PC-9 (cell line): ENCODE data around the gene RAB39A. TPM values are rescaled to one million over a fixed set of nuclear protein-coding genes. Genes with fewer than 3 reads are reported as not detected.
A peak's percentile ranks its signal among the peaks of the same experiment; 100 is the strongest.
"Not testable (repeated sequence)": the region's sequence is repeated elsewhere in the genome, so short reads cannot be mapped to it uniquely, and the experiment has no call there.

Experiments used
- BruUV-seq: library from RNA; stranded (reverse); fragments of 400-500 nt; replicated peaks from 2 replicates; lab custom pipeline; 2021; lab: Mats Ljungman, UMichigan
- CTCF ChIA-PET: fragments of 300-600 bp; sonication (Branson Sonifier 250); formaldehyde crosslinking; loops from one replicate; lab custom pipeline; 2022; ENCODE audit warnings: antibody characterized with exemption; lab: Charles Lee
- POLR2A ChIA-PET: fragments of 300-600 bp; sonication (Branson Sonifier 250); formaldehyde crosslinking; loops from one replicate; lab custom pipeline; 2022; ENCODE audit warnings: antibody characterized with exemption; ENCODE audit not compliant: unreplicated experiment; lab: Charles Lee
- DNase-seq, 2 experiments: peaks; one replicate each; pipeline versions ENCODE4 v3.0.0 to v3.0.0-alpha.2; 2015 to 2022; ENCODE audit warnings: mixed read lengths in 1 of 2
- H2AFZ ChIP-seq: fragments of 200-600 bp; sonication (generic); 2 replicates; pipeline ENCODE4 v1.8.1; 2017; ENCODE audit warnings: antibody characterized with exemption
- H3F3A ChIP-seq: fragments of 200-600 bp; sonication (generic); 2 replicates; pipeline ENCODE4 v1.8.1; 2017; ENCODE audit warnings: antibody characterized with exemption, mild to moderate bottlenecking, low read depth; ENCODE audit not compliant: insufficient read depth
- H3K27ac ChIP-seq: fragments of 200-600 bp; sonication (generic); 2 replicates; pipeline ENCODE4 v1.6.1; 2016; ENCODE audit warnings: mixed run types
- H3K27me3 ChIP-seq: fragments of 200-600 bp; sonication (generic); 2 replicates; pipeline ENCODE4 v1.6.1; 2016; ENCODE audit warnings: low read depth, mixed run types; ENCODE audit not compliant: insufficient read depth
- H3K36me3 ChIP-seq: fragments of 200-600 bp; sonication (generic); 2 replicates; pipeline ENCODE4 v1.6.1; 2016; ENCODE audit warnings: low read depth, mixed run types
- H3K4me1 ChIP-seq: fragments of 200-600 bp; sonication (generic); replicated peaks from 2 replicates; pipeline ENCODE4 v1.6.1; 2016; ENCODE audit warnings: mixed run types; ENCODE audit not compliant: insufficient read depth
- H3K4me2 ChIP-seq: fragments of 200-600 bp; sonication (generic); 2 replicates; pipeline ENCODE4 v1.6.1; 2017; ENCODE audit warnings: mixed run types
- H3K4me3 ChIP-seq: fragments of 200-600 bp; sonication (generic); 2 replicates; pipeline ENCODE4 v1.6.1; 2016; ENCODE audit warnings: mixed run types
- H3K79me2 ChIP-seq: fragments of 200-600 bp; sonication (generic); 2 replicates; pipeline ENCODE4 v1.6.1; 2017; ENCODE audit warnings: low read depth, mixed run types
- H3K9me2 ChIP-seq: fragments of 200-600 bp; sonication (generic); 2 replicates; pipeline ENCODE4 v1.8.1; 2017; ENCODE audit warnings: mild to moderate bottlenecking; ENCODE audit not compliant: insufficient read depth
- H3K9me3 ChIP-seq: fragments of 200-600 bp; sonication (generic); 2 replicates; pipeline ENCODE4 v1.8.1; 2016; ENCODE audit warnings: low read depth; ENCODE audit not compliant: insufficient read depth
- H4K20me1 ChIP-seq: fragments of 200-600 bp; sonication (generic); 2 replicates; pipeline ENCODE4 v1.8.1; 2017; ENCODE audit not compliant: insufficient read depth
- EZH2 ChIP-seq: fragments of 200-600 bp; sonication (generic); IDR thresholded peaks from 2 replicates; pipeline ENCODE4 v1.8.0; 2017; ENCODE audit warnings: antibody characterized with exemption, low read depth
- intact Hi-C: fragments of 100-400 bp; cut with micrococcal nuclease; formaldehyde crosslinking; loops from one replicate; pipeline ENCODE4 v1.10.0; 2022; ENCODE audit not compliant: unreplicated experiment
- total RNA-seq: library from RNA; stranded (reverse); gene quantifications from 2 replicates; pipeline ENCODE4 v1.2.3, GENCODE V29; 2021
- TF ChIP-seq, protein P1 (sequence below): fragments of 200-600 bp; sonication (generic); conservative IDR thresholded peaks from 2 replicates; pipeline ENCODE4 v1.6.1; 2017; ENCODE audit warnings: mixed run types, antibody characterized with exemption, mild to moderate bottlenecking, moderate library complexity

RAB39A gene
- total RNA-seq, 1 experiment from 2014 or later, result not detected

DNA sequence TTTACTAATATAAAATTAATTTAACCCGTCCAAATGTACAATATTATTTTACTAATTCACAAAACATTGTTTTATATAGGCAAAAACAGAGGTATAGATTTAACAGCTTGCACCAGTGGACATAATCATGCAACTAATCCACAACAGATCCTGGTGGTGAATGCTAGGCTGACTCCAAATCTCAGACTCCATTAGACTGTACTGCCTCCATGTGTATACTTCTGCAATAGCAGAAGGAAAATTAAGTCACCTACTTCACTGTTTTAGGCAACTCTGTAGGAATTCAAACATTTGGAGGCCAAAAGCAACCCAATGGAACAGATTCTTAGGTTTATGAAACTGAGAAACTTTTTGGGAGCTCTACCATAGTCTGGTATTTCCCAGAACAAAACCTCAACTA lies 30.0 kb upstream of the RAB39A start:
- Histone ChIP-seq H3F3A (no peaks in the 10 kb centered on the region), H3K9me2 (no peaks in the 10 kb centered on the region), H3K27ac (no peak overlapping the region), H3K4me1 (no peaks in the 10 kb centered on the region), H3K4me2 (no peak overlapping the region), H3K9me3 (no peaks in the 10 kb centered on the region), H3K79me2 (no peaks in the 10 kb centered on the region), H3K4me3 (no peak overlapping the region), H2AFZ (no peak overlapping the region), H3K36me3 (no peaks in the 10 kb centered on the region), H4K20me1 (no peaks in the 10 kb centered on the region), H3K27me3 (no peaks in the 10 kb centered on the region)
- intact Hi-C loops, result loop anchor here (1.0 to 5.0 kb wide), 4 partner anchors 101 to 336 kb away; no protein-coding TSS in a partner anchor
- POLR2A ChIA-PET, result no interaction called here
- TF ChIP-seq EZH2, result no peak
- TF ChIP-seq, protein P1, sequence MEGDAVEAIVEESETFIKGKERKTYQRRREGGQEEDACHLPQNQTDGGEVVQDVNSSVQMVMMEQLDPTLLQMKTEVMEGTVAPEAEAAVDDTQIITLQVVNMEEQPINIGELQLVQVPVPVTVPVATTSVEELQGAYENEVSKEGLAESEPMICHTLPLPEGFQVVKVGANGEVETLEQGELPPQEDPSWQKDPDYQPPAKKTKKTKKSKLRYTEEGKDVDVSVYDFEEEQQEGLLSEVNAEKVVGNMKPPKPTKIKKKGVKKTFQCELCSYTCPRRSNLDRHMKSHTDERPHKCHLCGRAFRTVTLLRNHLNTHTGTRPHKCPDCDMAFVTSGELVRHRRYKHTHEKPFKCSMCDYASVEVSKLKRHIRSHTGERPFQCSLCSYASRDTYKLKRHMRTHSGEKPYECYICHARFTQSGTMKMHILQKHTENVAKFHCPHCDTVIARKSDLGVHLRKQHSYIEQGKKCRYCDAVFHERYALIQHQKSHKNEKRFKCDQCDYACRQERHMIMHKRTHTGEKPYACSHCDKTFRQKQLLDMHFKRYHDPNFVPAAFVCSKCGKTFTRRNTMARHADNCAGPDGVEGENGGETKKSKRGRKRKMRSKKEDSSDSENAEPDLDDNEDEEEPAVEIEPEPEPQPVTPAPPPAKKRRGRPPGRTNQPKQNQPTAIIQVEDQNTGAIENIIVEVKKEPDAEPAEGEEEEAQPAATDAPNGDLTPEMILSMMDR, result peak; percentile 81
- no TSS peak for BruUV-seq
- DNase-seq, result peak in 1 of 2 experiments; percentile 58
- CTCF ChIA-PET, result interaction anchor here (0.5 to 1.6 kb wide), 2 partner anchors 157 to 159 kb away, joined by 4 to 5 read pairs; no protein-coding TSS in a partner anchor

DNA sequence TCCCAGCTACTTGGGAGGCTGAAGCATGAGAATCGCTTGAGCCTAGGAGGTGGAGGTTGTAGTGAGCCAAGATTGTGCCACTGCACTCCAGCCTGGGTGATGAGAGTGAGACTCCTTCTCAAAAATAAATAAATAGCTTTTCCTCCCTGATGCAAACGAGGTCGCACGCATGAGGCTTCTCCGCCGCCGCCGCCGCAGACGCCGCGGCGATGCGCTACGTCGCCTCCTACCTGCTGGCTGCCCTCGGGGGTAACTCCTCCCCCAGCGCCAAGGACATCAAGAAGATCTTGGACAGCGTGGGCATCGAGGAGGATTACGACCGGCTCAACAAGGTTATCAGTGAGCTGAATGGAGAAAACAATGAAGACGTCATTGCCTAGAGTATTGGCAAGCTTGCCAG lies 20.0 kb upstream of the RAB39A start:
- BruUV-seq, result no TSS peak
- Histone ChIP-seq H3K9me2 (no peaks in the 10 kb centered on the region), H3F3A (no peaks in the 10 kb centered on the region), H3K4me1 (no peaks in the 10 kb centered on the region), H3K4me2 (no peak overlapping the region), H3K4me3 (no peak overlapping the region), H3K27ac (no peak overlapping the region), H3K9me3 (no peaks in the 10 kb centered on the region), H4K20me1 (no peaks in the 10 kb centered on the region), H3K27me3 (no peaks in the 10 kb centered on the region), H3K79me2 (no peaks in the 10 kb centered on the region), H2AFZ (no peak overlapping the region), H3K36me3 (no peaks in the 10 kb centered on the region)
- no peak for TF ChIP-seq EZH2
- TF ChIP-seq, protein P1, result no peak
- ChIA-PET POLR2A (no interaction called here), CTCF (no interaction called here)
- intact Hi-C loops, result no loop called here
- no peak for DNase-seq

DNA sequence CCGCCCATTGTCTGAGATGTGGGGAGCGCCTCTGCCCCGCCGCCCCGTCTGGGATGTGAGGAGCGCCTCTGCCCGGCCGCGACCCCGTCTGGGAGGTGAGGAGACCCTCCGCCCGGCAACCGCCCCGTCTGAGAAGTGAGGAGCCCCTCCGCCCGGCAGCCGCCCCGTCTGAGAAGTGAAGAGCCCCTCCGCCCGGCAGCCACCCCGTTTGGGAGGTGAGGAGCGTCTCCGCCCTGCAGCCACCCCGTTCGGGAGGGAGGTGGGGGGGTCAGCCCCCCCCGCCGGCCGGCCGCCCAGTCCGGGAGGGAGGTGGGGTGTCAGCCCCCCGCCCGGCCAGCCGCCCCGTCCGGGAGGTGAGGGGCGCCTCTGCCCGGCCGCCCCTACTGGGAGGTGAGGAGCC lies 15.8 kb upstream of the RAB39A start:
- H3K4me2 ChIP-seq, H3K27ac ChIP-seq, CTCF ChIA-PET, H2AFZ ChIP-seq, H3K79me2 ChIP-seq, H4K20me1 ChIP-seq, POLR2A ChIA-PET, DNase-seq, BruUV-seq, H3K4me3 ChIP-seq, H3K9me2 ChIP-seq, intact Hi-C loops, H3K36me3 ChIP-seq, H3K4me1 ChIP-seq, H3K9me3 ChIP-seq, H3F3A ChIP-seq, H3K27me3 ChIP-seq: not testable (repeated sequence)

DNA sequence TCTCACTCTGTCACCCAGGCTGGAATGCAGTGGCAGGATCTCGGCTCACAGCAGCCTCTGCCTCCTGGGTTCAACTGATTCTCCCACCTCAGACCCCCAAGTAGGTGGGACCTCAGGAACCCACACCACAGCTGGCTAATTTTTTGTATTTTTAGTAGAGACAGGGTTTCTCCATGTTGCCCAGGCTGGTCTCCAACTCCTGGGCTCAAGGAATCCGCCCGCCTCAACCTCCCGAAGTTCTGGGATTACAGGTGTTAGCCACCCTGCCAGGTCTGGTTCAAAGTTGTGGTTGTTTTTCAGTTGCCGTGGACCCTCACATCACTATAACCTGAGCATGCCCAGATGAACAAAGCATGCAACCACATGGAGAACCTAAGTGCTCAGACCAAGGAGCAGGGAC lies 13.0 kb upstream of the RAB39A start:
- POLR2A ChIA-PET, result no interaction called here
- Histone ChIP-seq H3K9me2 (no peaks in the 10 kb centered on the region), H2AFZ (no peak overlapping the region), H3K36me3 (no peaks in the 10 kb centered on the region), H3K4me1 (no peaks in the 10 kb centered on the region), H3K27ac (no peak overlapping the region), H3K9me3 (no peaks in the 10 kb centered on the region), H3K27me3 (no peaks in the 10 kb centered on the region), H3F3A (no peaks in the 10 kb centered on the region), H3K4me2 (no peak overlapping the region), H3K4me3 (no peak overlapping the region), H4K20me1 (no peaks in the 10 kb centered on the region), H3K79me2 (no peaks in the 10 kb centered on the region)
- intact Hi-C loops, result no loop called here
- BruUV-seq, result no TSS peak
- CTCF ChIA-PET, result no interaction called here
- no peak for DNase-seq
- TF ChIP-seq, protein P1, result no peak
- TF ChIP-seq EZH2, result no peak
